ENCODE data around the gene MYPN.
"Not testable (repeated sequence)": the region's sequence is repeated elsewhere in the genome, so short reads cannot be mapped to it uniquely, and the experiment has no call there.

Gene MYPN

GRCh38 chr10:68175949-68176348 is 66.7 kb downstream of the MYPN start:
- FAIRE-seq = no peak

GRCh38 chr10:68176797-68177196 is 67.5 kb downstream of the MYPN start:
- FAIRE-seq = no peak

- FAIRE-seq = no peak
Observed at GRCh38 chr10:68178592-68178991, 69.3 kb downstream of the MYPN start.

- FAIRE-seq = no peak
Observed at GRCh38 chr10:68179016-68179415, 69.7 kb downstream of the MYPN start.

GRCh38 chr10:68180490-68180889 is 71.2 kb downstream of the MYPN start:
- FAIRE-seq = no peak

GRCh38 chr10:68184546-68184945 is 75.3 kb downstream of the MYPN start:
- no peak for FAIRE-seq

GRCh38 chr10:68185085-68185484 is 75.8 kb downstream of the MYPN start:
- FAIRE-seq = no peak

GRCh38 chr10:68188835-68189234 is 79.5 kb downstream of the MYPN start:
- no peak for FAIRE-seq

GRCh38 chr10:68192113-68192512 is 82.8 kb downstream of the MYPN start:
- no peak for FAIRE-seq

- no peak for FAIRE-seq
Observed at GRCh38 chr10:68194290-68194689, 85.0 kb downstream of the MYPN start.

- not testable (repeated sequence) for FAIRE-seq
Observed at GRCh38 chr10:68195776-68196175, 86.5 kb downstream of the MYPN start.

GRCh38 chr10:68196701-68197100 is 87.4 kb downstream of the MYPN start:
- no peak for FAIRE-seq

GRCh38 chr10:68202960-68203353 is 93.7 kb downstream of the MYPN start:
- FAIRE-seq = no peak

GRCh38 chr10:68208424-68209042 is 99.2 kb downstream of the MYPN start:
- FAIRE-seq = peak; percentile 37

- no peak for FAIRE-seq
Observed at GRCh38 chr10:68211669-68212068, 102.4 kb downstream of the MYPN start.

- peak; percentile 21 for FAIRE-seq
Observed at GRCh38 chr10:68212721-68213352, 103.5 kb downstream of the MYPN start.

GRCh38 chr10:68218786-68219185 is 109.5 kb downstream of the MYPN start:
- no peak for FAIRE-seq

GRCh38 chr10:68221196-68221595 is 111.9 kb downstream of the MYPN start:
- no peak for FAIRE-seq

GRCh38 chr10:68222391-68222790 is 113.1 kb downstream of the MYPN start:
- no peak for FAIRE-seq

GRCh38 chr10:68223535-68224165 is 114.4 kb downstream of the MYPN start:
- no peak for FAIRE-seq

- FAIRE-seq = no peak
Observed at GRCh38 chr10:68224810-68225209, 115.5 kb downstream of the MYPN start.

GRCh38 chr10:68230268-68230667 is 121.0 kb downstream of the MYPN start:
- FAIRE-seq = peak; percentile 14

- no peak for FAIRE-seq
Observed at GRCh38 chr10:68231106-68231816, 122.0 kb downstream of the MYPN start.

GRCh38 chr10:68231817-68232251 is 122.5 kb downstream of the MYPN start, which contains the start of gene ATOH7:
ATOH7 (minus strand) TSS chr10:68232113; CDS start chr10:68231677, 436 bp downstream.
- no peak for FAIRE-seq
